NCI-H82 (cell line): Measurements from ENCODE around the gene C5orf15.
"Not testable (repeated sequence)": the region's sequence is repeated elsewhere in the genome, so short reads cannot be mapped to it uniquely, and the experiment has no call there.

Source experiments
- DNase-seq: peaks from one replicate; lab custom pipeline; 2025; lab: John Stamatoyannopoulos, UW

The C5orf15 gene

GRCh38 chr5:133994297-133994989 lies 26.0 kb upstream of the C5orf15 start:
- no peak for DNase-seq

- no peak for DNase-seq
Measured at GRCh38 chr5:133993185-133993936, 24.9 kb upstream of the C5orf15 start.

- no peak for DNase-seq
Measured at GRCh38 chr5:133992429-133993155, 24.2 kb upstream of the C5orf15 start.

DNA sequence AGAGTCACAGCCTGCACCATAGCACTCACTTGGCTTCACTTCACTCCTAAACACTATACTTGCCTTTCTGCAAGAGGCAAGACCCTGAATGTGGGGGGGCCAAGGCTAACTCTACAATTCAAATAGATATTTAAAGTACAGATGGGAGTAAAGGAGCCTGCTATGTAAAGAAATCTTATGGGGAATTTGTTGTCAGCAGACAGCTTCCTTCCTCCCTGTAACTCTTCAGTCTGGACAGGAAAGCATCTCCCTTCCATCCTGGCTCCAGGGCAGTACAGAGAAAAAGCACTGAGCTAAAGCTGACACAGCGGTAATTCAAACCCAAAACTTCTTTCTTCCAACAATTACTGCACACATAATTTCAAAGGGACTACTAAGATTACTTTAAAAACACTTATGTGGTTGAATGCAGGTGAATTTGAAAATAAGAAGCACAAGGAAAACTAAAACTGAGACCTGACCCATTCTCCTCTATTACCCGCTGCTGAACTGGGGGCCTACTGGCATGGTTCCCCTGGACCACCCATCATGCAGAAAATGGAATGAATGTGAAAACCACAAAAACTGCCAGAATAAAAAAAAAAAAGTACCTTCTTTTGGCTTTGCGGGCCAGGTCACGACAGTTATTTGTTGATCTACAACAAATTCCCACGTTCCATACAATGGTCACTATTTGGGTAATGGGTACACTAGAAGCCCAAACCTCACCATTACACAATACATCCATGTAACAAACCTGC lies 22.9 kb upstream of the C5orf15 start:
- no peak for DNase-seq

DNA sequence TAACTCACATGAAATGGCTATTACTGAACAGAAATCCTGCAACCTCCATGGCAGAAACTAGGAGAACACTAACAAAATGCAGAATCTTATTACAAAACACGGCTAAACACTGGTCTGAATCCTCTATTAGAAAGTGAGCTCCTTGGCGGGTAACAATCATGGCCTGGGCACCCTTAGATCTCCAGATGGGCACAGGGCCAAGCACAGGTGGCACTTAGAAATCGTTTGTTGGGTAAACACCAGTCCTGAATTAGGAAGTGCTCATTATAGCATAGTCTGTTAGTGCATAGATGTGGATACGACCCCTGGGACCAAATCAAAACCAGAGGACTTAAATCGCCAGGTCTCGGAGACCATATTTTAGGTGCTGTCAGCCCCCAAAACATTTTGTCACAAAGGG lies 22.0 kb upstream of the C5orf15 start:
- DNase-seq = no peak

- DNase-seq = no peak
Measured at GRCh38 chr5:133985540-133986180, 17.2 kb upstream of the C5orf15 start.

DNA sequence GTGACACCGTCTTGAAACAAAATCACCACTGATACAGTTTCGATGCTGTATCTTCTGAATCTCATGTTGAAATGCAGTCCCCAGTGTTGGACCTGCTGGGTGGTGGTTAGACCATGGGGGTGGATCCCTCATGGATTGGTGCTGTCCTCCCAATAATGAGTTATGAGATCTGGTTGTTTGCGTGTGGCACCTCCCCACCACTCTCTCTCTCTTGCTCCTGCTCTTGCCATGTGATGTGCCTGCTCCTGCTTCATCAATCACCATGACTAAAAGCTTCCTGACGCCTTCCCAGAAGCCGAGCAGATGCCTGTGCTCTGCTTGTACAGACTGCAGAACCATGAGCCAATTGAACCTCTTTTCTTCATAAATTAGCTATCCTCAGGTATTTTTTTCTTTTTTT lies 15.2 kb upstream of the C5orf15 start:
- no peak for DNase-seq

- no peak for DNase-seq
Measured at GRCh38 chr5:133981714-133982113, 13.3 kb upstream of the C5orf15 start.

DNA sequence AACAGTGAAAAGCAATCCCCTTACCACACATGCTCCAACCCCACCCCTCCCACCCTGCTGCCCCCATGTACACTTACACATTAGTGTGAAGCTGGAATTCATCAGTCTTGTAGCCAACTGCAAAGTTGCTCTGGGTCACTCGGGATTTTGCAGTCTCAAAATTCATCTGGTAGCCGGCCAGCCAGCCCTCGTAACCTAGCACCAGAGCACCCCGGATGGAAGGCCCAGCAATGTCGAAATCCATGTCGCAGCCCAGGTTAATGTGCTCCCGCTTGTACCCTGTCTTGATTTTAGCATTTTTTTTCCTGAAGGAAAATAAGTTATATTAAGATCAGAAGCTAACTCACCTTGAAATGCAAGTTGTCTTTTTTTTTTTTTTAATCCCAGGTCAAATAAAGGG lies 12.2 kb upstream of the C5orf15 start:
- no peak for DNase-seq

DNA sequence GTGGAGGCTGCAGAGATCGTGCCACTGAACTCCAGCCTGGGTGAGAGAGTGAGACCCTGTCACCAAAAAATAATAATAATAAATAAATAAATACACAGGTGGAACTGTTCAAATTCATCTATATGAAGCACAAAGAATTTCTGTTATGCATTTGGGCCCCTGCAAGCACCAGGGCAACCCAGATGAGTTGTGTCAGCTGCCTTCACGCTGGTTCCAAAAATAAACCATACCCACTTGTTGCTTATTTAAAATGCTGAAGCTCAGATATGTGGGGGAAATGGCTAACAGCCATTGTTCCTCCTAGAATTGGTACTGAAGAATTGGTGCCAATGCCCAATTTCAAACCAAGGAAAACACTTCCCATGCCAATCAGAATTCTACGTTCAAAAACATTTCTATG lies 10.5 kb upstream of the C5orf15 start:
- no peak for DNase-seq

DNA sequence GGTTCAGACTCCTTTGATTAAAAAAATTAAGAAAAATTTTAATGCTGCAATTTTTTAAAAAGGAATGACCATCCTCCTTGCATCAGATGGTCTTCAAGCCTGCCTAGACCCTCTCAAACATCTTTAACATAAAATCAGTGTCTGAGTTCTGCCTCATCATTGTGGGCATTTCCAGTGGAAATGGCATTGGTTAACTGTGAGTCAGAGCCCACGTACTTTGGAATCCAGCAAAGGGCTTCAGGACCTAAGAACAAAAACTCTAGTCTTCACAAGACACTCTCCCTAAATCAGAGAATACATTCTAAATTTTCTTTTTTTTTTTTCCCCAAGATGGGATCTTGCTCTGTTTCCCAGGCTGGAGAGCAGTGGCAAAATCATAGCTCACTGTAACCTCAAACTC lies 9.4 kb upstream of the C5orf15 start:
- DNase-seq = no peak

- no peak for DNase-seq
Measured at GRCh38 chr5:133977161-133977787, 8.8 kb upstream of the C5orf15 start.

- not testable (repeated sequence) for DNase-seq
Measured at GRCh38 chr5:133975546-133975945, 7.1 kb upstream of the C5orf15 start.

- DNase-seq = no peak
Measured at GRCh38 chr5:133974142-133974541, 5.7 kb upstream of the C5orf15 start.

- no peak for DNase-seq
Measured at GRCh38 chr5:133970325-133970909, 2.0 kb upstream of the C5orf15 start.

DNA sequence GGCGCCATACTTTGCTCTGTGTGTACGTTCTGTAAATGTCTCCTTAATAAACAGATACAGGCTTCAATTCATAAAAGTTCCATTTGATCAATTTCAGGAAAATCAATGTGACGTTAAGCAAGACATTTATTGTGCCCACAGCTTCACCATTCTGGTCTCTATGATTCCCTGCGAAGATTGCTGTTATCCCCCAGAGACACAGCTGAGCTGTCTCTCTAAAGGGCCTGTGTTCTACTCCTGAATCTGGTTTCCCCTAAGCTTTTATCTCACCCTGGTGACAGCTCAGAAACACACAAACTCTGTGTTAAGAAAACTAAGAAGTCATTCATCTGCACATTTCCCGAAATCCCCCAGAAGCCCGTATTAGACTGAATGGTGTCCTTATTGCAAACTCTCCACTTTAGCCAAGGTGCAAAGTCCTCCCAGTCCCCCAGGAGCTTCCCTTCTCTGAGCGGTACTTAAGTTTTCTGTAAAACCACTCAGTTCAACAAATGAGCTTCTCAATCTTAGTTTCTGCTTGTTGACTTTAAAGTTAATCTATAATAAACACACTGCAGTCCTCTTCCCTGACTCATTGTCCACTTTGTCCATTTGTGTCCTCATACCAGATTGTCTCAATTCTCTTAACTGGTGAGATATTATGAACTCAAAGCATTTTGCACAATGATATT lies 1.4 kb upstream of the C5orf15 start:
- no peak for DNase-seq

- no peak for DNase-seq
Measured at GRCh38 chr5:133967698-133968203, 674 bp downstream of the C5orf15 start.

- no peak for DNase-seq
Measured at GRCh38 chr5:133967124-133967523, 1.3 kb downstream of the C5orf15 start.

DNA sequence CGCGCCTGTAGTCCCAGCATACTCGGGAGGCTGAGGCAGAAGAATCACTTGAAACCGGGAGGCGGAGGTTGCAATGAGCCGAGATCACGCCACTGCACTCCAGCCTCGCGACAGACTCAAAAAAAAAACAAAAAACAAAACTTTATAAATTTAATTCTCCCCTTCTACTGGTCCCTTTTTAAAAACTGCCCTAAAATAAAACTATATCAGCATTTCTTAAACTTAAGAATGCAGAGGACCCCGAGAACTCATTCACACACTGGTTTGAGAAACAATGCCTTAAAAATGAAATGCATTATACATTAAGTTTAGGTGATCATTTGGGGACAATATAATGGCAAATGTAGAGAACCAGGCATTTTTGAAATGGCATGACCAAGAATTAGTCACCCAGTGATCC lies 2.3 kb downstream of the C5orf15 start:
- DNase-seq = no peak

DNA sequence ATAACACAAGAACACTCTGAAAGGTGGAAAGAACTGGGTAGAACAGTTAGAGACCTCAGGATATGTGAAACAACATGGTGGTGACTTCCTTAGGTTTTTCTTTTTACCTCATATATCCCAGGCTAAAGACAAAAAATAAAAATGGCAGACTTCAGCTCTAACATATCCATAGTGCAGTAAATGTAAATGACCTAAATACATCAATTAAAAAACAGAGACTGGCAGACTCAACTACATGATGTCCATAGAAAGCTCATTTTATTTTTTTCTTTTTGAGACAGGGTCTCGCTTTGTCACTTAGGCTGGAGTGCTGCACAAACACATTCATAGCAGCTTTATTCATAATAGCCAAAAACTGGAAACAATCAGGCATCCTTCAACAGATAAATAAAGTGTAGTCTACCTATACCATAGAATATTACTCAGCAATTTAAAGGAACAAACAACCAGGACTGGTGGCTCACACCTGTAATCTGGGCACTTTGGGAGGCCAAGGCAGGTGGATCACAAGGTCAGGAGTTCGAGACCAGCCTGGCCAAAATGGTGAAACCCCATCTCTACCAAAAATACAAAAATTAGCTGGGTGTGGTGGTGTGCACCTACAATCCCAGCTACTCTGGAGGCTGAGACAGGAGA lies 4.8 kb downstream of the C5orf15 start:
- no peak for DNase-seq
